ENCODE results near the gene GLTP.

DNA sequence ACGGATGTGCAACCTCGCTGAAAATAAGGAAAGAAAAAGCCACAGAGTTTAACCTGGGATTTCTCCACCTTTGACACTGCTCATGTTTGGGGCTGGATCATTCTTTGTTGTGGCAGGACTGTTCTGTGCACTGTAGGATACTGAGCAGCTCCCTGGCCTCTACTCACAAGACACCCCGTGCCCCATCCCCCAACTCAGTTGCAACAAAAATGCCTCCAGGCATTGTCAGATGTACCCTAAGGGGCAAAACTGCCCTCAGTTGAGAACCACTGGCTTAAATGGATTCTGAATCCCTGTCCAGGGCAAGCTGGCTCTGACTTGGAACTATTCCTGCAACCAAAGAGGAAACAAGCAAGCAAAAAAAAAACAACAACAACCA, 2.1 kb downstream of the GLTP start:
- no peak for TF ChIP-seq EZH2phosphoT487 (IDR thresholded peaks at IDR 0.05; ENCODE audit: borderline replicate concordance, low read length)
- TF ChIP-seq, protein P1, sequence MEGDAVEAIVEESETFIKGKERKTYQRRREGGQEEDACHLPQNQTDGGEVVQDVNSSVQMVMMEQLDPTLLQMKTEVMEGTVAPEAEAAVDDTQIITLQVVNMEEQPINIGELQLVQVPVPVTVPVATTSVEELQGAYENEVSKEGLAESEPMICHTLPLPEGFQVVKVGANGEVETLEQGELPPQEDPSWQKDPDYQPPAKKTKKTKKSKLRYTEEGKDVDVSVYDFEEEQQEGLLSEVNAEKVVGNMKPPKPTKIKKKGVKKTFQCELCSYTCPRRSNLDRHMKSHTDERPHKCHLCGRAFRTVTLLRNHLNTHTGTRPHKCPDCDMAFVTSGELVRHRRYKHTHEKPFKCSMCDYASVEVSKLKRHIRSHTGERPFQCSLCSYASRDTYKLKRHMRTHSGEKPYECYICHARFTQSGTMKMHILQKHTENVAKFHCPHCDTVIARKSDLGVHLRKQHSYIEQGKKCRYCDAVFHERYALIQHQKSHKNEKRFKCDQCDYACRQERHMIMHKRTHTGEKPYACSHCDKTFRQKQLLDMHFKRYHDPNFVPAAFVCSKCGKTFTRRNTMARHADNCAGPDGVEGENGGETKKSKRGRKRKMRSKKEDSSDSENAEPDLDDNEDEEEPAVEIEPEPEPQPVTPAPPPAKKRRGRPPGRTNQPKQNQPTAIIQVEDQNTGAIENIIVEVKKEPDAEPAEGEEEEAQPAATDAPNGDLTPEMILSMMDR (conservative IDR thresholded peaks at IDR 0.05; ENCODE audit: low read depth, low read length), result no peak
- TF ChIP-seq EZH2 (IDR thresholded peaks at IDR 0.05; ENCODE audit: low read length, unreplicated experiment), result no peak

Data from PC-3 (cell line).